Endometrial microvascular endothelial cells (primary cell): ENCODE data around the gene PLCB3. TPM values are rescaled to one million over a fixed set of nuclear protein-coding genes. Genes with fewer than 3 reads are reported as not detected.

Experiments used
- in situ Hi-C: cut with HindIII; loops from 2 replicates; pipeline ENCODE4 v1.10.0; 2017; ENCODE audit warnings: low sequenced_read_pairs, low pct_unique_long_range_greater_than_20kb; ENCODE audit errors: inconsistent ontology term
- total RNA-seq: library from RNA; depleted of rRNA; stranded (reverse); fragments of >200 nt; gene quantifications from one replicate; pipeline ENCODE4 v1.2.3, GENCODE V29; 2015; ENCODE audit errors: inconsistent ontology term

The PLCB3 gene
- 61.8 TPM for total RNA-seq

GRCh38 chr11:64251016-64251752 is at the start of gene PLCB3:
PLCB3 (plus strand) TSS chr11:64251530; CDS start chr11:64251650, 120 bp downstream.
- in situ Hi-C loops: no loop called here

GRCh38 chr11:64201543-64201942 is 49.8 kb upstream of the PLCB3 start:
- in situ Hi-C loops: loop anchor here (10.0 kb wide), 1 partner anchor 197 kb away; no protein-coding TSS in a partner anchor

DNA sequence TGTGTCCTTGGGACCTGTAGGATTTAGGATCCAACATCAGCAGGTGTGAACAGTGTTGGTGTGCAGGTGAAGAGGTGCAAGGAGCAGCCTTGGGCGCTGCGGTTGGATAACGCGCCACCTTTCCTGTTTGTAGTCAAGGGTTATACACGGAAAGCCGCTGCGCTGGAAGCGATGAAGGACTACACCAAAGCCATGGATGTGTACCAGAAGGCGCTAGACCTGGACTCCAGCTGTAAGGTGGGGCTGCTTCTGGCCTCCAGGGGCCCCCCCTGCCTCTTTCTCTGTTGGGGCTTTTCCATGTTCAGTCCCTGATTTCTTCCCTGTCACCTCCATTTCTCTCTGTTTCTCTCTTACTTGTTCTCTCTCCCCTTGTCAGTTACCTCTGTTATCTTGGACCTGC is 48.3 kb upstream of the PLCB3 start:
- in situ Hi-C loops: loop anchor here (10.0 kb wide), 1 partner anchor 198 kb away; no protein-coding TSS in a partner anchor

- in situ Hi-C loops: loop anchor here (10.0 kb wide), 1 partner anchor 199 kb away; no protein-coding TSS in a partner anchor
Measured at GRCh38 chr11:64203421-64204079, 47.8 kb upstream of the PLCB3 start.

- in situ Hi-C loops: loop anchor here (10.0 kb wide), 1 partner anchor 199 kb away; no protein-coding TSS in a partner anchor
Measured at GRCh38 chr11:64204080-64204440, 47.3 kb upstream of the PLCB3 start.

GRCh38 chr11:64204464-64204989 is 46.8 kb upstream of the PLCB3 start:
- in situ Hi-C loops: loop anchor here (10.0 kb wide), 1 partner anchor 200 kb away; no protein-coding TSS in a partner anchor

- in situ Hi-C loops: loop anchor here (10.0 kb wide), 1 partner anchor 202 kb away; no protein-coding TSS in a partner anchor
Measured at GRCh38 chr11:64206457-64207255, 44.7 kb upstream of the PLCB3 start, which contains the start of gene FERMT3. FERMT3 (plus strand) TSS chr11:64206721; CDS start chr11:64207365, 644 bp downstream.

- in situ Hi-C loops: loop anchor here (10.0 kb wide), 1 partner anchor 203 kb away; no protein-coding TSS in a partner anchor
Measured at GRCh38 chr11:64207256-64208085, 43.9 kb upstream of the PLCB3 start.

GRCh38 chr11:64208086-64208795 is 43.1 kb upstream of the PLCB3 start:
- in situ Hi-C loops: loop anchor here (10.0 kb wide), 1 partner anchor 203 kb away; no protein-coding TSS in a partner anchor

- in situ Hi-C loops: loop anchor here (10.0 kb wide), 1 partner anchor 204 kb away; no protein-coding TSS in a partner anchor
Measured at GRCh38 chr11:64208796-64209562, 42.4 kb upstream of the PLCB3 start.

DNA sequence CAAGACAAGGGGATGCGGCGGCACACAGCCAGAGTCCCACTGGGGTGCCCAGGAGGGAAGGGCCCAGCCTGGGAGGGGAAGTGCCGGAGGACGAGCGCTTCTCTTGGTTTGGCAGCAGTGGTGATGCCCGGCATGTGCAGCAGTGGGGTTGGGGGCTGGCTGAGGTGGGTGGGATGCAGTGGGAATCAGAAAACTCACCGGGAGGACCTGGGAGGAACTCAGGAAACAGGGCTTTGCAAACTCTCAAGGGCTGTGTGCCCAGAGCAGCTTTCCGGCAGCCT is 41.8 kb upstream of the PLCB3 start:
- in situ Hi-C loops: loop anchor here (10.0 kb wide), 1 partner anchor 205 kb away; no protein-coding TSS in a partner anchor

DNA sequence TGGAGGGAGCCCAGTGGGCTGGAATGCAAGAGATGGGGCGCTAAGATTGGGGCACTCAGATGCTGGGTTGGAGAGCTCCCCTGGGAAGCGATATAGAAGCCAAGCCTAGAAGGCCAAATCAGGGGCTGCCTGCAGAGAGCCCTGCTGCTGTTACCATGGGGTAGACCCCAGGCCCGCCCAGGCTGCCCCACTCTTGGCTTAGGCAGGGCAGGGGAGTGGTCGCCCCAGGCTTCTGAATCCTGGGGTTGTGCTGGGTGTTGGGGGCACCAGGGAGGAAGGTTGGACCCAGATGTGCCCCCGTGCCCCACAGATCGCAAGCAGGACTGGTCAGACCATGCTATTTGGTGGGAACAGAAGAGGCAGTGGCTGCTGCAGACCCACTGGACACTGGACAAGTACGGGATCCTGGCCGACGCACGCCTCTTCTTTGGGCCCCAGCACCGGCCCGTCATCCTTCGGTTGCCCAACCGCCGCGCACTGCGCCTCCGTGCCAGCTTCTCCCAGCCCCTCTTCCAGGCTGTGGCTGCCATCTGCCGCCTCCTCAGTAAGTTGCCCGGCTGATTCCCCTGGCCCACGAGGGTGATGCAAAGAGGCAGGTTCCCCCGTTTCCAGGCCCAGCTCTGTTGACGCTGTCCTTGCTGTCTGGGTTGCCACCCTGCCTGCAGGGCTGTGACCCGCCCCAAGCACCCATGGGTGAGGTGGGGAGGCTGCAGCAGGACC is 40.9 kb upstream of the PLCB3 start:
- in situ Hi-C loops: no loop called here

- in situ Hi-C loops: no loop called here
Measured at GRCh38 chr11:64211181-64211872, 40.0 kb upstream of the PLCB3 start.

- in situ Hi-C loops: no loop called here
Measured at GRCh38 chr11:64216879-64217278, 34.5 kb upstream of the PLCB3 start.

DNA sequence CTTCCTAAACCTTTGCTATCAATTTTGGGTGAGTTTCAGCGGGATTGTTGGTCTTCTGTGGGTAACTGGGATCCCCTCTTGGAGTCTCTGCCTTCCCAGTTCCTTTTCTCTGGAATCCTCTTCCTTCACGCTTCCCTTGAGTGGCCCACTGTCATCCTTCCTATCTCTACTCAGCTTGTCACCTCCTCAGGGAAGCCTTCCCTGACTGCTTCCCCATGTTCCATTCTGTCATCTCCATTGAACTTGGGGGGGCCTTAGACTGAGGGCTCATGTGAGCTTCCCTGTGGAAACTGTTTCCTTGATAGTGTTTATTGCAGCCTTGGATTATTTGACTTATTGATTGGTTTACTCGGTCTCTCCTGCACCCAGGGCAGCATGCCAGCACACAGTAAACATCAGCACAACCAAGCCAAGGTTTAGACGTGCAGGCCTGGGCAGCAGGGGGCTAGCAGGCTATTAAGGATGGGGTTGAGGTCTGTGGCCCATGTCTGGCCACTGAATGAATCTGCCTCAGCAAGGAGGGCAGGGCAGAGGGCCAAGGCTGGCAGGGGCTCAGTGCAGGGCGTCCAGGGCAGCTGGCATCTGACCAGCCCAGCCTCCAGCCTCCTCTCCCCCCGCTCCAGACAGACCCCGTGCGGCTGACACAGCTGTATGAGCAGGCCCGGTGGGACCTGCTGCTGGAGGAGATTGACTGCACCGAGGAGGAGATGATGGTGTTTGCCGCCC is 32.5 kb upstream of the PLCB3 start:
- in situ Hi-C loops: no loop called here
